Measurements from ENCODE around the gene TEDC2. TPM values are rescaled to one million over a fixed set of nuclear protein-coding genes. Genes with fewer than 3 reads are reported as not detected.

Gene TEDC2
- total and polyA plus RNA-seq, 10 of the 15 experiments (the other 5 are each of a cell fraction or from before 2014, with no cell fraction given): 0.23 to 47.9 (median 19.1) TPM

GRCh38 chr16:2468233-2468724, 8.4 kb downstream of the TEDC2 start:
- TF ChIP-seq ZNF24 (IDR thresholded peaks at IDR 0.05) (no peak), ELK1 (IDR thresholded peaks at IDR 0.05; ENCODE audit: low read depth, low read length) (no peak), CREM (IDR thresholded peaks at IDR 0.05; ENCODE audit: low read depth) (0 out of 2 replicates have a peak, but pooled peaks have one; percentile 5), TBL1XR1 (IDR thresholded peaks at IDR 0.05; ENCODE audit: low read depth, low read length) (no peak), DPF2 (IDR thresholded peaks at IDR 0.05) (0 out of 2 replicates have a peak, but pooled peaks have one; percentile 5), RAD21 (IDR thresholded peaks at IDR 0.05; ENCODE audit: insufficient read depth, low read depth, low read length) (no peak), MAX (IDR thresholded peaks at IDR 0.05; ENCODE audit: low read depth, low read length) (0 out of 2 replicates have a peak, but pooled peaks have one; percentile 37), ZNF207 (IDR thresholded peaks at IDR 0.05; ENCODE audit: borderline replicate concordance) (0 out of 2 replicates have a peak, but pooled peaks have one; percentile 26), PAX5 (IDR thresholded peaks at IDR 0.05; ENCODE audit: borderline replicate concordance, low read depth, low read length) (0 out of 2 replicates have a peak, but pooled peaks have one; percentile 34), EED (IDR thresholded peaks at IDR 0.05; ENCODE audit: low read depth) (peak; percentile 40; the same call in 1 of the 2 replicates), RELA (IDR thresholded peaks at IDR 0.05; ENCODE audit: borderline replicate concordance, partially characterized antibody) (peak; percentile 47), BCL11A (IDR thresholded peaks at IDR 0.05; ENCODE audit: low read depth, low read length) (no peak), POLR2A (IDR thresholded peaks at IDR 0.05; ENCODE audit: low read depth, low read length) (peak; percentile 53; the same call in 1 of the 2 replicates), YY1 (IDR thresholded peaks at IDR 0.05; ENCODE audit: low read depth, low read length) (0 out of 2 replicates have a peak, but pooled peaks have one; percentile 3), SUPT20H (IDR thresholded peaks at IDR 0.05; ENCODE audit: borderline replicate concordance, control insufficient read depth, low read depth, low read length) (no peak), RUNX3 (IDR thresholded peaks at IDR 0.05; ENCODE audit: low read length) (no peak), NKRF (conservative IDR thresholded peaks at IDR 0.05) (peak; percentile 39; the same call in 1 of the 2 replicates), TCF3 (IDR thresholded peaks at IDR 0.05; ENCODE audit: borderline replicate concordance, insufficient read depth, low read depth, low read length) (0 out of 2 replicates have a peak, but pooled peaks have one; percentile 9)
- RAD21 ChIA-PET (ENCODE audit: unreplicated experiment): interaction anchor here (0.5 to 3.5 kb wide), 8 partner anchors 9 to 84 kb away, joined by 3 to 17 read pairs (median 4); partner anchors contain the start of genes CCNF and TEDC2

More at GRCh38 chr16:2468233-2468724, 8.4 kb downstream of the TEDC2 start:
- H3K79me2 ChIP-seq (ENCODE audit: control insufficient read depth, insufficient read depth, low read length): no peaks in the 10 kb centered on the region
- intact Hi-C loops (cut with micrococcal nuclease; ENCODE audit: unreplicated experiment) (loop anchor here (5.0 kb wide), 1 partner anchor 39 kb away; no protein-coding TSS in a partner anchor), in situ Hi-C loops (cut with MboI) (no loop called here)
- no TSS peak for BruUV-seq (replicated peaks)
- H4K20me1 ChIP-seq (ENCODE audit: control insufficient read depth, insufficient read depth): no peaks in the 10 kb centered on the region
- peak overlapping the region; percentile 72; the same call in 1 of the 2 replicates for H3K4me3 ChIP-seq
- H3K9ac ChIP-seq (ENCODE audit: control insufficient read depth, insufficient read depth, low read length): peak overlapping the region; percentile 24; the same call in 1 of the 2 replicates
- FAIRE-seq (no peak), ATAC-seq (peak; percentile 68), DNase-seq (ENCODE audit: low read depth, low spot score) (no peak)
- peak overlapping the region; percentile 24; the same call in 1 of the 2 replicates for H3K27ac ChIP-seq (ENCODE audit: control insufficient read depth, insufficient read depth)
- H3K36me3 ChIP-seq (ENCODE audit: control insufficient read depth in 2 of 2, insufficient read depth in 2 of 2, low read length in 1 of 2): no peaks in the 10 kb centered on the region
- peaks cover 15% of the 10 kb centered on the region for H3K4me1 ChIP-seq (ENCODE audit: control insufficient read depth, insufficient read depth, low read length)
- peak overlapping the region; percentile 90 for H3K4me2 ChIP-seq (ENCODE audit: control insufficient read depth, insufficient read depth)
- ChIA-PET POLR2A (interaction anchor here (0.6 to 2.5 kb wide), 11 partner anchors 9 to 313 kb away, joined by 3 to 11 read pairs (median 5); partner anchors contain the start of genes ABCA3, ECI1, TEDC2 and TRAF7), CTCF (interaction anchor here (0.7 to 2.6 kb wide), 7 partner anchors 8 to 45 kb away, joined by 3 to 20 read pairs (median 4); partner anchors contain the start of genes CCNF and TEDC2), SMC1A (ENCODE audit: uncharacterized antibody, unreplicated experiment) (interaction anchor here (1.6 to 2.5 kb wide), 2 partner anchors 18 to 39 kb away, joined by 8 read pairs; partner anchors contain the start of gene CCNF)
- H3K9me3 ChIP-seq (replicated peaks; ENCODE audit: control insufficient read depth, insufficient read depth, low read length): no peaks in the 10 kb centered on the region
- H3K27me3 ChIP-seq (replicated peaks in 1 of 2; ENCODE audit: control insufficient read depth in 2 of 2, insufficient read depth in 2 of 2, low read length in 1 of 2): peaks cover 0 to 2% of the 10 kb centered on the region in 2 experiments; a peak in 1 of 4 replicates
- 1% methylated on average over 31 of the region's 38 CpGs for WGBS (ENCODE audit: insufficient coverage, insufficient replicate concordance, low lambda C conversion rate, missing lambda C conversion rate)
- H2AFZ ChIP-seq (ENCODE audit: control insufficient read depth, low read depth, low read length): peak overlapping the region; percentile 59

Measured in GM12878 (cell line).